ENCODE results near the gene SMYD5. TPM values are rescaled to one million over a fixed set of nuclear protein-coding genes. Genes with fewer than 3 reads are reported as not detected.

SMYD5 gene
- total and polyA plus RNA-seq, 9 of the 15 experiments (the other 6 are each of a cell fraction or from before 2014, with no cell fraction given): 11.4 to 56.8 (median 32.0) TPM

- TF ChIP-seq ZNF695 (CRISPR knock-in tag; IDR thresholded peaks at IDR 0.05) (no peak), MAX (CRISPR knock-in tag; IDR thresholded peaks at IDR 0.05) (no peak), KAT7 (CRISPR knock-in tag; IDR thresholded peaks at IDR 0.05; ENCODE audit: borderline replicate concordance) (no peak), HOMEZ (CRISPR knock-in tag; IDR thresholded peaks at IDR 0.05) (no peak), SREBF1 (IDR thresholded peaks at IDR 0.05; ENCODE audit: borderline replicate concordance, low read depth, low read length) (no peak), BMI1 (IDR thresholded peaks at IDR 0.05; ENCODE audit: low read length) (no peak), SPI1 (IDR thresholded peaks at IDR 0.05; ENCODE audit: borderline replicate concordance, low read depth, low read length) (no peak), ZNF408 (CRISPR knock-in tag; IDR thresholded peaks at IDR 0.05; ENCODE audit: low read depth) (no peak), DMBX1 (CRISPR knock-in tag; IDR thresholded peaks at IDR 0.05; ENCODE audit: borderline replicate concordance) (no peak)
Observed at GRCh38 chr2:73267008-73267407, 53.0 kb downstream of the SMYD5 start (continued).

GRCh38 chr2:73268366-73268829 lies 54.4 kb downstream of the SMYD5 start:
- intact Hi-C loops (cut with micrococcal nuclease): no loop called here
- WGBS (ENCODE audit: insufficient coverage, low coverage, missing lambda C conversion rate): 35% methylated on average over 8 of the region's 14 CpGs
- peaks cover 5% of the 10 kb centered on the region; the same call in 1 of the 2 replicates for H4K20me1 ChIP-seq (replicated peaks; ENCODE audit: control insufficient read depth, insufficient read depth, low read length)

More at GRCh38 chr2:73268366-73268829, 54.4 kb downstream of the SMYD5 start:
- H3K4me2 ChIP-seq (ENCODE audit: insufficient read depth, low read length): no peak overlapping the region
- no peaks in the 10 kb centered on the region for H3K9me1 ChIP-seq (ENCODE audit: control insufficient read depth, insufficient read depth, low read length)
- FAIRE-seq (no peak), DNase-seq (ENCODE audit: extremely low read depth in 1 of 4, low spot score in 3 of 4) (no peak), ATAC-seq (no peak)
- peaks cover 0 to 2% of the 10 kb centered on the region in 2 experiments; a peak in 2 of 5 replicates for H3K4me1 ChIP-seq (replicated peaks in 1 of 2; ENCODE audit: control insufficient read depth in 2 of 2, insufficient read depth in 2 of 2, low read length in 2 of 2)
- H3K9ac ChIP-seq (ENCODE audit: insufficient read depth in 1 of 2, low read depth in 2 of 2, low read length in 2 of 2): no peak overlapping the region
- no peak for TF ChIP-seq SETDB1 (IDR thresholded peaks at IDR 0.05; ENCODE audit: low read length)
- TF ChIP-seq DIDO1 (tag; IDR thresholded peaks at IDR 0.05; ENCODE audit: low read depth): no peak
- no peak for TF ChIP-seq ATF3 (IDR thresholded peaks at IDR 0.05)
- no peak for TF ChIP-seq ATF3 (CRISPR knock-in tag; conservative IDR thresholded peaks at IDR 0.05)
- TF ChIP-seq VEZF1 (CRISPR knock-in tag; IDR thresholded peaks at IDR 0.05): no peak
- no TSS peak for BruUV-seq (replicated peaks)
- in situ Hi-C loops (cut with MboI): no loop called here
- ChIA-PET POLR2A (interaction anchor here (1.7 kb wide), 1 partner anchor 11 kb away, joined by 9 read pairs; no protein-coding TSS in a partner anchor), CTCF (ENCODE audit: low intra/inter-chr PET ratio) (no interaction called here)
- H3K27ac ChIP-seq (ENCODE audit: extremely low read depth, low read depth, low read length): no peak overlapping the region
- H3K27me3 ChIP-seq (ENCODE audit: control insufficient read depth in 2 of 2, insufficient read depth in 2 of 2, low read length in 2 of 2): peaks cover 0 to 8% of the 10 kb centered on the region in 2 experiments; a peak in 1 of 5 replicates
- no peak overlapping the region for H2AFZ ChIP-seq (ENCODE audit: low read depth, low read length)
- no peaks in the 10 kb centered on the region for H3K9me3 ChIP-seq (replicated peaks; ENCODE audit: control insufficient read depth, insufficient read depth, low read depth, low read length)
- no peaks in the 10 kb centered on the region for H3K79me2 ChIP-seq (ENCODE audit: control insufficient read depth, insufficient read depth, low read length)
- H3K4me3 ChIP-seq: no peak overlapping the region
- H3K36me3 ChIP-seq (ENCODE audit: control insufficient read depth, insufficient read depth, low read length): peaks cover 6% of the 10 kb centered on the region; the same call in 1 of the 3 replicates

Data from K562 (cell line).